Mucosa of descending colon (tissue), 3 donors: ENCODE measurements around the gene PLA2G2C. TPM values are rescaled to one million over a fixed set of nuclear protein-coding genes. Genes with fewer than 3 reads are reported as not detected.
"Not testable (repeated sequence)": the region's sequence is repeated elsewhere in the genome, so short reads cannot be mapped to it uniquely, and the experiment has no call there.

Experiments
- ATAC-seq: fragments of 200-7000 bp; cut with Tn5 transposase; one replicate; pipeline ENCODE4 v1.9.1; 2020; ENCODE audit warnings: mild to moderate bottlenecking, moderate library complexity
- DNase-seq, 3 donors: peaks; one replicate each; pipeline ENCODE4 v3.0.0-alpha.2; 2020
- H3K36me3 ChIP-seq: fragments of 200-600 bp; one replicate; pipeline ENCODE4 v1.8.0; 2021; ENCODE audit warnings: low read depth, mild to moderate bottlenecking
- H3K4me1 ChIP-seq: fragments of 200-600 bp; one replicate; pipeline ENCODE4 v1.8.0; 2021; ENCODE audit warnings: low read depth, mild to moderate bottlenecking
- H3K4me3 ChIP-seq: fragments of 200-600 bp; one replicate; pipeline ENCODE4 v1.8.0; 2021; ENCODE audit warnings: mild to moderate bottlenecking
- H3K9me3 ChIP-seq: fragments of 200-600 bp; one replicate; pipeline ENCODE4 v1.8.0; 2021; ENCODE audit warnings: mild to moderate bottlenecking
- intact Hi-C, 2 donors: fragments of 100-400 bp; cut with DNase I in 1 of 2; cut with micrococcal nuclease in 1 of 2; formaldehyde crosslinking; loops; one replicate each; pipeline versions ENCODE4 v1.11.0 to v1.11.1; 2022; cut with DNase I, micrococcal nuclease
- total RNA-seq, 3 donors: library from RNA; stranded (reverse); fragmentation: NEBNext Ultra II Directional in 2 of 3; extraction: Animal tissue kit (Norgen Biotek cat#: 25700) in 2 of 3; gene quantifications; one replicate each; pipeline versions ENCODE4 v1.2.1 to v1.2.4, GENCODE V29; 2021 to 2023
- TF ChIP-seq, protein P1 (sequence below): fragments of 200-600 bp; IDR thresholded peaks from one replicate; pipeline ENCODE4 v1.8.0; 2022; ENCODE audit warnings: antibody characterized with exemption, mild to moderate bottlenecking
- donor health status: DM: no; HTN: no; CAD: no; lungs with moderate emphysema.
- donor health status: DM: no; HTN: no; CAD: no.
- donor health status: DM: no; HTN: yes; CAD: no.

Gene PLA2G2C
- total RNA-seq, 3 donors from 2014 or later, result 0.55 to 2.1 TPM; not detected in 1

GRCh38 chr1:20223106-20223505 is 36.8 kb upstream of the PLA2G2C start:
- no peak for DNase-seq
- intact Hi-C loops, result no loop called here

DNA sequence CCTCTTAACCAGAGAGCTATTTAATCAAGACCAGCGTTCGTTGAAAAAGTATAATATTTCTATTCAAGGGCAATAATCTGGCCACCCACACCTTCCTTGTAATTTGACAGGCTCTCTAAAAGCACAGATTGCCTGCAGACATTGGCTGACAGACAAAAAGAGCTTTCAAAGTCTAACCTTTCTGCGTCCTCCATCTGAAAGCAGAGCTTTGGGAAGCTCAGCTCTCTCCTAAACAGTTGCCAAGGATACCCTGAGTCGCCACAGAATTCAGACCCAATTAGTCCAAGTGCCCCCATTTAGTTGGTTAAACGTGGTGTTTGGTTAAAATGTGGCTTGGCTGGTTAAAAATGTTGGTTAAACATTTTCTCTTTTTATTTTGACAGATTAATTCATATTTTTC is 33.7 kb upstream of the PLA2G2C start:
- H3K4me3 ChIP-seq, result no peak overlapping the region
- H3K9me3 ChIP-seq, result no peaks in the 10 kb centered on the region
- no peak for DNase-seq
- TF ChIP-seq, protein P1, sequence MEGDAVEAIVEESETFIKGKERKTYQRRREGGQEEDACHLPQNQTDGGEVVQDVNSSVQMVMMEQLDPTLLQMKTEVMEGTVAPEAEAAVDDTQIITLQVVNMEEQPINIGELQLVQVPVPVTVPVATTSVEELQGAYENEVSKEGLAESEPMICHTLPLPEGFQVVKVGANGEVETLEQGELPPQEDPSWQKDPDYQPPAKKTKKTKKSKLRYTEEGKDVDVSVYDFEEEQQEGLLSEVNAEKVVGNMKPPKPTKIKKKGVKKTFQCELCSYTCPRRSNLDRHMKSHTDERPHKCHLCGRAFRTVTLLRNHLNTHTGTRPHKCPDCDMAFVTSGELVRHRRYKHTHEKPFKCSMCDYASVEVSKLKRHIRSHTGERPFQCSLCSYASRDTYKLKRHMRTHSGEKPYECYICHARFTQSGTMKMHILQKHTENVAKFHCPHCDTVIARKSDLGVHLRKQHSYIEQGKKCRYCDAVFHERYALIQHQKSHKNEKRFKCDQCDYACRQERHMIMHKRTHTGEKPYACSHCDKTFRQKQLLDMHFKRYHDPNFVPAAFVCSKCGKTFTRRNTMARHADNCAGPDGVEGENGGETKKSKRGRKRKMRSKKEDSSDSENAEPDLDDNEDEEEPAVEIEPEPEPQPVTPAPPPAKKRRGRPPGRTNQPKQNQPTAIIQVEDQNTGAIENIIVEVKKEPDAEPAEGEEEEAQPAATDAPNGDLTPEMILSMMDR, result no peak
- no peaks in the 10 kb centered on the region for H3K36me3 ChIP-seq
- ATAC-seq, result no peak
- H3K4me1 ChIP-seq, result no peaks in the 10 kb centered on the region
- intact Hi-C loops, result no loop called here

More at GRCh38 chr1:20223106-20223505, 36.8 kb upstream of the PLA2G2C start:
- TF ChIP-seq, protein P1, result no peak
- H3K4me1 ChIP-seq, result no peaks in the 10 kb centered on the region
- no peak for ATAC-seq
- no peaks in the 10 kb centered on the region for H3K36me3 ChIP-seq
- H3K4me3 ChIP-seq, result no peak overlapping the region
- no peaks in the 10 kb centered on the region for H3K9me3 ChIP-seq

DNA sequence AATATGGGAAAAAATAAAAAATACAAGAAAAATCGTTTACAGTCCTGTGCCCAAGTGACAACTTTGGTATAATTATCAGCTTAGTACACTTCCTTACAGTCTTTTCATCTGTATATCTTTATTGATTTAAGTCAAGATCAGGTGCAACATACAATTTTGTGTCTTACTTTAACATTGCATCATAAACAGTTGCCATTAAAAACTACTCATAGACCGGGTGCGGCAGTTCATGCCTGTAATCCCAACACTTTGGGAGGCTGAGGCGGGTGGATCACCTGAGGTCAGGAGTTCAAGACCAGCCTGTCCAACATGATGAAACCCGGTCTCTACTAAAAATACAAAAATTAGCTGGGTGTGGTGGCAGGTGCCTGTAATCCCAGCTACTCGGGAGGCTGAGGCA is 32.7 kb upstream of the PLA2G2C start:
- H3K36me3 ChIP-seq, H3K4me1 ChIP-seq, intact Hi-C loops, H3K4me3 ChIP-seq, H3K9me3 ChIP-seq, DNase-seq: not testable (repeated sequence)
- peak; percentile 24 for ATAC-seq

- ATAC-seq (peak; percentile 70), DNase-seq (peak in 1 of 3 donors; percentile 55)
- TF ChIP-seq, protein P1, result peak; percentile 42
- Histone ChIP-seq H3K36me3 (no peaks in the 10 kb centered on the region), H3K9me3 (no peaks in the 10 kb centered on the region), H3K4me3 (no peak overlapping the region), H3K4me1 (peaks cover 11% of the 10 kb centered on the region)
- intact Hi-C loops, result no loop called here
These were observed 30.3 kb upstream of the PLA2G2C start for GRCh38 chr1:20216574-20216973.

- Histone ChIP-seq H3K9me3 (no peaks in the 10 kb centered on the region), H3K36me3 (no peaks in the 10 kb centered on the region), H3K4me1 (peaks cover 16% of the 10 kb centered on the region), H3K4me3 (no peak overlapping the region)
- intact Hi-C loops, result no loop called here
- no peak for ATAC-seq
- TF ChIP-seq, protein P1, result no peak
- DNase-seq, result no peak
These were observed 29.4 kb upstream of the PLA2G2C start for GRCh38 chr1:20215716-20216115.

DNA sequence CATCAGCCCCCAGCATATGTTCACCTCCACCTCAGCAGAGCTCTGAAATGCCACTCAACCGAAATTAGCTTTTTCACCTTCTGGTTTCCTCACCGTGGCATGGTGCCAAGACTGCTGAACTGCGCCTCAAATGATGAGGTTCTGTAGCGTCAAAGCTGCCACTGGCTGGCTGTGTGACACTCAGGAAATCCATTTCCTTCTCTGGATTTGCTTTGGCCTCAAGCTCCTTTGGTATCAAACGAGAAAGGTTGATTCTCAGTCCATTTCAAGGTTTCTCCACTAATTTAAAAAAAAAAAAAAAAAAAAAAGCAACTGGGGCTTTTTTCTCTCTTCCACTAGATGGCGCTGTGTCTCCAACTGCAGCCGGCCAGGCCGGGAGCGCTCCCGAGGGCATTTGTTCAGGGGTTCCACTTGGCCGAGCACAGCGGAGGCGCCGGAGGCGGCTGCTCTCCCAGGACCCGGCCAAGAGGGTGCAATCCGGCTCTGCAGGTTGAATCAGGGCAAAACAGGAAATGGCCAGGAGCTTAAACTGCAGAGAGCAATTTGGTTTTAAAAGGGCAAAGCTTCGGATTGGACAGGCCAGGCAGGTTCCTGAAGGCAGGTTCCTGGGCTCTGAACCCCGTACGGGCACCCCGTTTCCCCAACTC is 26.5 kb upstream of the PLA2G2C start:
- Histone ChIP-seq H3K9me3 (no peaks in the 10 kb centered on the region), H3K4me3 (no peak overlapping the region), H3K36me3 (no peaks in the 10 kb centered on the region), H3K4me1 (peaks cover 16% of the 10 kb centered on the region)
- peak; percentile 76 to 83 (median 80) for DNase-seq
- TF ChIP-seq, protein P1, result peak; percentile 66
- ATAC-seq, result peak; percentile 79
- intact Hi-C loops, result loop anchor here (2.0 to 5.0 kb wide), 2 partner anchors 279 to 282 kb away; no protein-coding TSS in a partner anchor
